Stimulated activated CD4-positive, alpha-beta T cell treated with anti-CD3 and anti-CD28 coated beads, Interleukin-12 subunit alpha, Interleukin-12 subunit beta, amount 100 ng/mL, for 48 hours (primary cell): ENCODE results near the gene WDTC1.

Source experiments
- DNase-seq, 3 donors: peaks; one replicate each; pipeline ENCODE4 v3.0.0-alpha.2; 2020; ENCODE audit warnings: low read depth in 2 of 3, low spot score in 1 of 3

Gene WDTC1

DNA sequence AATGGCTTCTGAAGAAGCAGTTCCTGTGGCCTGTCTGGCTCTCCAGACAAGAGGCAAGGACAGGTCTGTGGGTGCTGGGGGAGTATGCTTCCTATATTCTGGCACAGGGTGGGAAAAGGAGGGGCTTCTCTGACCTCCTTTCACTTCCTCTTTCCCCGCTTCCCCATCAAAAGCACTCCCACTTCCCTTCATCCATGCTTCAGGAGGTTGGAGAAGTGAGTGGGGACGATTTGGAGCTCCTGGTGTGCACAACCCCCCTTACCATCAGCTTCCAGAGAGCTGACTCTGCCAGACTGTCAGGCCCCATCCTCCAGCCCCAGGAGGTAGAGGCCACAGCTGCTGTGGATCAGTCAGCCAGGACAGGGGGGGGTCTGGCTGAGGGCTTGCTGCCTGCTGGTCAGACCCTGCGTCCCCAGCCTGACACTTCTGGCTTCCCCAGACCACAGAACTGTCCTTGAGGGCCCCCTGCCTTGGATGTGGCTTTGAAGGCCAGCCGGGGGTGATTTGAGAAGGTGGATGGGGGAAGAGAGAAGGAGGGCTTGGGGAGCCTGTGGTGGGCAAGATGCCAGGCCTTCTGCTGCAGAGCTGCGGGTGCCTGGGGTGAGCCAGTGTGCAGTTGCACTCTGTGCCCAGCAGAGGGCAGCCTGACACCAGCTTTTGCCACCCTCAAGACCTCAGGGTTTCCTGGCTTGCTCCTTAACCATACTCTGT, 66.1 kb downstream of the WDTC1 start:
- DNase-seq, result peak; percentile 54 to 70 (median 60)

DNA sequence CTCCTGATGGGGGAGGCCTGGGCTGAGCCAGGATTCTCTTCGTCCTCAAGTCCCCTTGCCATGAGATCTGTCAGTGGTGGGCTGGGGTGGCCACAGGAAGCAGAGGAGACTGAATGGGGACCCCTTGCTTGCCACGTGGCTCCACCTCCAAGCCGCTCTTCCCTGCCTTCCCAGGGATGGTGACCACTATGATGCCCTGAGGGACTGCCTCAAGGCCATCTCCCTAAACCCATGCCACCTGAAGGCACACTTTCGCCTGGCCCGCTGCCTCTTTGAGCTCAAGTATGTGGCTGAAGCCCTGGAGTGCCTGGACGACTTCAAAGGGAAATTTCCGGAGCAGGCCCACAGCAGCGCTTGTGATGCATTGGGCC, 66.6 kb downstream of the WDTC1 start:
- no peak for DNase-seq

DNA sequence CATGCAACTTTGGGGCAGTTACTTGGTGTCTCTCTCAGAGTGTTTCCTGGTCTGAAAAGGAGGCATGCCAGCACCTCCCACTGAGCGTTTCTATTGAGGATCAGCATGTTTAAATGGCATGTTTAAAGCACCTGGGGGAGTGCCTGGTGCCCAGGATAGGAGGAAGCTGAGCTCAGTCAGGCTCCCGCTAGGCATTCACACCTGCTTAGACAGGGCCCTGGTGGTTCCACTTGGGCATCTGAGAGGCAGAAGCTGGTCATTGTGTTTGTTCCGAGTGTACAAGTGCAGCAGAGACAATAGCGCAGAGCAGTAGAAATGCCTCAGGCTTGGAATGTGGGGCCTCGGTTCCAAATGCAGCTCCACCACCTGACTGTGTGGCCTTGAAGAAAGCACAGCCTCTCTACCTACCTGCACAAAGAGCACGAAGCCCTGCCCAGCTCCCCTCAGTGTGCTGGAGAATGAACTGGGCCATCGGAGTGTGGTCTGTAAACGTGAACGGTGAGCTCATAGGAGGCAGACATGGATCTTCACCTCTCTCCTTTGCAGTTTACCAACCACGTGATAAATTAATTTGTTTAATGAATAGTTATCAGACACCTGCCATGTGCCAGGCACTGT, 67.3 kb downstream of the WDTC1 start:
- no peak for DNase-seq

DNA sequence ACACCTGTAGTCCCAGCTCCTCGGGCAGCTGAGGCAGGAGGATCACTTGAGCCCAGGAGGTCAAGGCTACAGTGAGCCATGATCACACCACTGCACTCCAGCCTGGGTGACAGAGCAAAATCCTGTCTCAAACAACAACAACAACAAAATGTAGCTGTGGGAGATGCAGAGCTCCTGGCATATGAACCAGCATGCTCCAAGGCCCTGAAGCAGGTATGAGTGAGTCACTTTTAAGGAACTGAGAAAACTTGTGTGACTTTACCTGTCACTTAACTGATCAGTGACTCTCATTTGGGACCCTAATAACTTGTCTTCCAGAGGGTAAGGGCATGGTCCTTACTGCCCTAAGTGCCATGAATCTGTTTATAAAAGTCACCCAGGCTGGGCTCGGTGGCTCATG, 68.2 kb downstream of the WDTC1 start:
- DNase-seq, result no peak

DNA sequence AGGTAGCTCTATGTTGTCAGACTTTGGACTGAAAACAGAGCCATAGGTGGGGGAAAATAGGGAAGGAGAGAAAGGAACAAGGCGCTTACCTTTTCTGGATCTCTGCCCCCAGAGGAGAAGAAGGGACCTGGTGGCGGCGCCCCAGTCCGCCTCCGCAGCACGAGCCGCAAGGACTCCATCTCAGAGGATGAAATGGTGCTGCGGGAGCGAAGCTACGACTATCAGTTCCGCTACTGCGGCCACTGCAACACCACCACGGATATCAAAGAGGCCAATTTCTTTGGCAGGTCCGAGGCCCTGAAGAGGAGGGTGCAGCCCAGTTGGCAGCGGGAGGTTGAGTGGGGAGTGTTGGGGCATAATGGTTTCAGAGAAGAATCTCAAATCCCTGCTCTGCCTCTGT, 69.1 kb downstream of the WDTC1 start:
- DNase-seq, result no peak

DNA sequence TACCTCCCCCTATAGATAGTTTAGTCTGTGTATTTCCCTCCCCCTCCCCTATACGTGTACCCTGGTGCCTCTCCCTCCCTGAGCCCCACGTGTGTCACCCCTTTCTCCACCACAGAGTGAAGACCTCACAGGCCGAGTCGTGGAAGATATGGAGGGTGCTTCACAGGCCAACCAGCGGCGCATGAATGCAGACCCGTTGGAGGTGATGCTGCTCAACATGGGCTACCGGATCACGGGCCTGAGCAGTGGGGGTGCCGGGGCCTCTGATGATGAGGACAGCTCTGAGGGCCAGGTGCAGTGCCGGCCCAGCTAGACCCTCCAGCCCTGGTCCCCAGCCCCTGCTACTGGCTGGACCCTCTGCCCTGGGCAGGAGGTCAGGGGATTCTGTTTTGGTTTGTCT, 71.6 kb downstream of the WDTC1 start:
- DNase-seq, result no peak

DNA sequence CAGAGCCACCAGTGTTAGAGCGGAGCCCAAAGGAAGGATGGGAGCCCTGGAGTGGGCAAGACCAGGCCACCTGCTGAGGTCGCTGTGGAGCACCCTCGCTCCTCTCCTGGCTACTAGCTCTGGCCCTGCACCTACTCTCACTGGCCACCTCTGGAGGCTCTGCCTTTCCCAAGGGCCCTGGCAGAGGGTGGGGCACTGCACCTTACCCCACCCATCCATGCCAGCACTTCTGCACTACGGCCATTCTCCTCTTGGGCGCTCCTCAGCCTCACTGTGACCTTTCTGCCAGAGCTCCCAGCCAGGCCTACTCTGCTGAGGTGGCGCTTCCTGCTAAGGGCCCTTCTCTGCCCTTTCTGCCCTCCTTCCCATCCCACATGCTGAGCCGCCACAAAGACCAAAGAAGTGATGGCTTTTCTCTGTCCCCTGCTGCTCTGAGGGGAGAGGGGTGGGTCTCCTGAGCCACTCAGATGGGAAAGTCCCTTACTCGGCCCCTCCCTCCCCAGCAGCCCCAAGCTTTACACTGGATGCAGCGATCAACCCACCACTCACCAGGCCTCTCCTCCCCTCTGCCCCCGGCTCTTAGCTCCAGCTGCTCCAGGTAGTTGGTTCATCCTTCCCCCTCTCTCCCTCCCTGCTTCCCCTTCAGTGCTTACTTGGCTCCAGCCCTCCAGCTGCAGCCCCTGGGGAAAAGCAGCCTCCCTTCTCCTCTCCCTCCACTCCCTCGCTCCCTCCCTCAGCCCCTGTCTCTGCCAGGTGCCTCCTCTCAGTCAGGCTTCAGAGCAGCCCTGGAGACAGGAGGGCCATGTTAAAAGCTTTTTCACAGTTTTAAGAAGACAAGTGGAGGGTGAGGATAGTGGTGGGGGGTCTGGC, 72.7 kb downstream of the WDTC1 start:
- no peak for DNase-seq

DNA sequence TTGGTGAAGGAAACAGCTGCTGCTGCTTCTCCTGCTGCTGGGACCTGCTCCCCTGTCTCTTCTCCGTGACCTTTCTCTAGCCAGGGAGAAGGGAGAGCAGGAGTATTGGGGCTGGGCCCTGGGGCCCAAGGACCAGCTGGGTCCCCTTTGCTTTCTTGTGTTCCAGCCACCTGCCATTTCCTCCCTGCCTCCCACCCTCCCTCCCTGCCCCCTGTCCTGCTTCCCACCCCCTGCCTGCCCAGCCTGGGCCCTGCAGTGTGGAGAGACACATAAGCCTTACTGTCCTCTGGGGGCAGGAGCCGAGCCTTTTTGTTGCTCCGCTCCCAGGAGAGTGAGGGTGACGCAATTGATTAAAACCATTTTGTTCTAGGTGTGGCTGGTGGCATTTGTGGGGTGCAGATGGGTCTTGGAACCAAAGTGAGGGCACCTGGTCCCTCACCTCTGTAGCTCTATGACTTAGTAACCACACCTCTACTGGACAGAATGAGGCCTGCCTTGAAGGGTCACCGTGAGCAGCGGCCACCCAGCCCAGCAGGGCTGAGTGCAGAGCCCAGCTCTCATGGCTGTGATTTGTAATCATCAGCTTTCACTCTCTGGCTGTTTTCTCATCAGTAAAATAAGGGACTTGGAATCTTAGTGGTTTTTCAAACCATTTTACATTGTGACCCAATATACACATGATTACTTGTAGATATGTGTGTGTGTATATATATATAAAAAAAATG, 73.6 kb downstream of the WDTC1 start:
- DNase-seq, result no peak

DNA sequence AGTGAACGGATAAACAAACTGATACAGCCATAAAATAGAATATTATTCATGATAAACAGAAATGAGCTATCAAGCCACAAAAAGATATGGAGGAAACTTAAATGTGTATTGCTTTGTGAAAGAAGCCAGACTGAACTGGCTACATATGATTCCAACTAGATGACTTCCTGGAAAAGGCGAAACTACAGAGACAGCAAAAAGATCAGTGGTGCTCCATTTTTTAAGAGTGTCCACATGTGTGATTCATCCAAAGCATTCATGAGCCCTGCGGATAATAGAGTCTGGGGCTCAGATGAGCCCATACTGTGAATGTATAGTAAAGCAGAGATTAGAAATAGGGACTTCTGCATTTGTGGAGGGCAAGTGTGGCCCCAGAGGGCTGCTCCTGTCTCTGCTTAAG, 79.7 kb downstream of the WDTC1 start:
- DNase-seq, result no peak

DNA sequence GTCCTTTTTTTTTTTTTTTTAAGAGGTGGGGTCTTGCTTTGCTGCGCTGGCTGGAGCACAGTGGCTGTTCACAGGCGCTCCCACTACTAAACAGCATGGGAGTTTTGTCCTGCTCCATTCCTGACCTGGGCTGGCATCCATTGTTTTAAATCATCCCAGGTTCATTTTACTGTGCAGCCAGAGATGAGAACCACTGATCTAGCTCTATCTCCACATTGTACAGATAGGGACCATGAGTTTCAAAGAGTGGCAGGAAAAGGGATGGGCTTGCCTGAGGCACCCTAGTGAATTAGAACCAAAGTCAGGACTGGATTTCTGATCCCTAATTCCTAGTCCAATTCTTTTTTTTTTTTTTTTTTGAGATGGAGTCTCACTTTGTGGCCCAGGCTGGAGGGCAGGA, 80.3 kb downstream of the WDTC1 start:
- DNase-seq, result no peak

DNA sequence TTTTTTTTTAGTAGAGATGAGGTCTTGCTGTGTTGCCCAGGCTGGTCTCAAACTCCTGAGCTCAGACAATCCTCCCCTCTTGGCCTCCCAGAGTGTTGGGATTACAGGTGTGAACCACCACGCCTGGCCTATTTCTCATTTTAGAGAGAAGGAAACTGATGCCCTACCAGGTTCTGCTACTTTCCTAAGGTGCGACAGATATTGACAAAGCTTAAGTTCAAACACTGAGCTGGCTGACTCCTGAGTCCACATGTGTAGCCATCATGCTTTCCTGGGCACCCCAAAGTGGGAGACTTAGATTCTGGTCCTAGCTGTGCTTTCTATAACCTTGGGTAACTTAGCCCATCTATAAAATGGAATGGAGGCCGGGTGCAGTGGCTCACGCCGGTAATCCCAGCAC, 82.4 kb downstream of the WDTC1 start:
- DNase-seq, result no peak

DNA sequence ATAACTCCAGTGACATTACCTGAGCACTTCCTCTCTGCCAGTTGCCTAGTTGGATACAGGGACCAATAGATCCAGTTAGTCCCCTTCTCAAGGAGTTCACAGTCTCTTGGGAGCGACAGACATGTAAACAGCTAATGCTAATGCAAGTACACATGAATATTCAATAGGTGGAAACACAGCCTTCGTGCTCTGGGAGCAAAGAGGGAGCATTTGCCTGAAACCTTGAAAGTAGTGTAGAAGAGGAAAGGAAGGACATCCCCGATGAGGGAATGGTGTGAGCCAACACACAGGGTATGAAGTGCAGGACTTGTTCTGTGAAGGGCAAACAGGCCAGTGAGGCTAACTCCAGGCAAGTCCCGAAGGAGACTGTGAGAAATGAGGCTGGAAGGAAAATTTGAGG, 83.7 kb downstream of the WDTC1 start:
- no peak for DNase-seq

DNA sequence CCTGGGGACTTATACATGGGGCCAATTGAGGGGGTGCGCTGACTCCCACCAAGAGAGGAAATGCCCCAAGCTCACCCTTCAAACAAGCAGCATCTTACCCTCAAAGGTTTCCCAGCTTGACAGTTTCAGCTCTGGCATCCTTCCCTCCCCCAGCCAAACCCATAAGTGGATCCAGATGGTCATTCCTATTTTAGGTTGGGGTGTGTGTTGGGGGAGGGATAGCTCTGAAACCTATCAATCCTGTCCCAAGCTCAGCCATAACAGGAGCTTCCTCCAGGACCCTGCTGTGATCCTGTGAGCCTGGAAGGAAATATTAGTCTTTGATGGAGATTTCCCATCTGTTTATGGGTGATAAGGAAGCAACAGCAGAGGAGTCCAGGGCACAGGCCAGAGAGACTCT, 84.2 kb downstream of the WDTC1 start:
- no peak for DNase-seq

DNA sequence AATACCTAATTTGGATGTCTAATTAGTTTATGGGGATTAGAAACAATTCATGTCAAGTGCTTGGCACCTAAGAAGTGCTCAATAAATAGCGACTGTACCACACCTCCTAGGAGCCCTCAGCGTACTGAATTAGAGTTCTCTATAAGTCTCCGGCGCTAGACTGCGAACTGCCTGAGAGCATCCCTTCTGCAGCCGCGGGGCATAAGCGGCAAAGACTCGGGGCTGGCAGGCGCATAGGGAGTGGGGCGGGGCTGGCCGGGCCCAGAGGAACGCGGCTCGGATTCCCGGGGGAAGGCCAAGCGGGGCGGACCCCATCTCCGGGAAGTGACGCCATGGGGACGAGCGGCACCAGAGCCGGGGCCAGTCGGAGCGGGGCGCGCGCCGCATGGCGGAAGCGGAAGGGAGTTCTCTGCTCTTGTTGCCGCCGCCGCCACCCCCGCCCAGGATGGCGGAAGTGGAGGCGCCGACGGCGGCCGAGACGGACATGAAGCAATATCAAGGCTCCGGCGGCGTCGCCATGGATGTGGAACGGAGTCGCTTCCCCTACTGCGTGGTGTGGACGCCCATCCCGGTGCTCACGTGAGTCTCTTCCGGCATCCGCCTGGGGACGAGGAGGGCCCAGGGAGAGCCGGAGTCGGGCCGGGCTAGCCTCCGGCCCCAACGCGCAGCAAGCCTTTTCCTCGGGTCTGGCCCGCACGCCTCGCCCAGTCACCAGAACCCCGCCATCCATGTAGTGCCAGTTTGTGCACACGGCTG, 87.6 kb downstream of the WDTC1 start, which contains the start of gene TMEM222:
Gene TMEM222, plus strand, starts transcription at position 351 of the 756 bp plus-strand sequence. Its CDS starts 35 bp downstream, at position 386.
- peak; percentile 92 to 97 (median 96) for DNase-seq

DNA sequence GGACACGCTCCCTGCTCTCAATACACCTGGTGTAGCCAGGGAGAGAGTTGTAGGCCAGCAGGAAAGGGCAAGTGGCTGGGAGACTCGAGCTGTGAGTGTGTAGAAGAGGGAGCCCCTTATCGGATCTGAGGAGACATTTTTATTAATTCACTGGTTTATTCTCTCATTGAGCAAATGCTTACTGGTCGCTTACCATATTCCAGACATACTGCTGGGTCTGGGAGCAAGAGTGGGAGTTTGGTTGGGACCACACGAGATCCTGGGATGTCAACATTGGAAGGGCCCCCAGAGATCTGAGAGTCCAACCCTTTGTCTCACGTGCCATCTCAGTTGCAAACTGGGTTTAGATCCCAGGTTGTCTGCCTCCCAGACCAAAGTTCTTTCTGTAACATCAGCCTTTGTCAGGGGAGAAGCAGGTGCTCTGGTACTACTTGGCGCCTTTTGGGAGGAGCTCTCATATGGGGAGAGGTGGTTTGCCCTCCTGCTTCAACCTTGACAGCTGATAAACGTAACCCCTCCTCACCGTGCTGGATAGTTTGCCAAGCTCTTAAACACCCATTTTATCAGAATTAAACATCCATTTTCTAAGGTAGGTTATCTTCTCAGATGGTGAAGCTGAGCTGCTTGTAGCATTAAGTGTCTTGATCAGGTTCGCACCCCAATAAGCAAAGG, 88.3 kb downstream of the WDTC1 start:
- DNase-seq, result no peak

DNA sequence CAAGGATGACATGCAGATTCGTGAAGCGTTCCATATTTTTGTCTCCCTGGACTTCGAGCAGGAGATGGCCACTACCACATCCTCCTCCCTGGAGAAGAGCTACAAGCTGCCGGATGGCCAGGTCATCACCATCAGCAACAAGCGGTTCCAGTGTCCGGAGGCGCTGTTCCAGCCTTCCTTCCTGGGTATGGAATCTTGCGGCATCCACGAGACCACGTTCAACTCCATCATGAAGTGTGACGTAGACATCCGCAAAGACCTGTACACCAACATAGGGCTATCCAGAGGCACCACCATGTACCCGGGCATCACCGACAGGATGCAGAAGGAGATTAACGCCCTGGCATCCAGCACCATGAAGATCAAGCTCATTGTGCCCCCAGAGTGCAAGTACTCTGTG, 90.9 kb downstream of the WDTC1 start:
- DNase-seq, result no peak

DNA sequence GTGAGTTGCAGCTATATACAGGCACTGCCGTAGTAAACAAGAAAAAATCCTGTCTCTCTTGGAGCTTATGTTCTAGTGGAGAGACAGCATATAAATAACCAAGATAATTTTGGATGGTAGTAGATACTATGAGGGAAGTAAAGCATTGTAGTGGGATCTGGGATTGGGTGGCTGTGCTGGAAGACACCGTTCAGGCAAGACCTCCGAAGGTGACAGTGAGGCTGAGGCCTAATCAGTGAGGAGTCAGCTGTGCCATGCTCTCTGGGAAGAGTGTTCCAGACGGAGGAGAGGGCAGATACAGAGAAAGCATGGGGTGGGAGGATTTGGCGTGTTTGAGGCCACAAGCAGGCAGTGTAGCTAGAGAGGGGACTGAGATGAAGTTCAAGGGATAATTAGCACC, 93.5 kb downstream of the WDTC1 start:
- no peak for DNase-seq

DNA sequence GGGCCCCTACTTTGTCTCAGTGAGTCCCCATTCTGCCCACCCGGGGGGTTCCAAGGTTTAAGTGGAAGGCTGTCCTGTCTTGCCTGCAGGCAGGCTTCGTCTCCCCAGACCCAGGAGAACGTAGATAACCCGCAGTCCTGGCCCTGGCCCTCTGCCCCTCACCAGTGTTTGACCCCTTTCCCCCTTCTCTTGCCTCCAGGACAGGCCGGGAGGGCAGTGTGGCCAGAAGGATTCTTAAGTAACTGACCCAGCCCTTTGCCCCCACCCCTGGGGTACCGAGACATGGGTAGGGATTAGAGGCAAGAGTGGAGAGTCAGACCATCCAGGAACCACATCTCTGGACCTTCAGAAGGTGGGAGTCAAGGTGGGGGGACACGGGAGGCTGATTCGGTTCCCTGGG, 96.4 kb downstream of the WDTC1 start:
- no peak for DNase-seq

DNA sequence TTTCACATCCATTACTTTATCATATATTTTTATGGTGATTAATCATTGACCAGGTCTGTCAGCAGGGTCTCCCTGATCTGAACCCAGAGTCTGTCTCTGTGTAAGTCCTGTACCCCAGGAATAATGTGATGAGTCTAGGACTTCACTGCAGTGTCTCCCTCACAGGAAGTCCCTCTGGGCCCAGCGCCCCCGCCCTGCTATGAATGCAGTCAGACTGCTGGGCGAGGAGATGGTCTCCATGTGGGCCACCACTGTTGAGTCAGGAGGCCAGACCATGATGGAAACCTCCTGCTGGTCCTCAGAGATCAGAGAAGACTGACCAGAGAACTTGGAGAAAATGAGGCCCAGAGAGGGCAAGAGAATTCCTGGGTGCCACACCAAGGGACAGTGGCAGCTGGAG, 97.0 kb downstream of the WDTC1 start:
- no peak for DNase-seq

DNA sequence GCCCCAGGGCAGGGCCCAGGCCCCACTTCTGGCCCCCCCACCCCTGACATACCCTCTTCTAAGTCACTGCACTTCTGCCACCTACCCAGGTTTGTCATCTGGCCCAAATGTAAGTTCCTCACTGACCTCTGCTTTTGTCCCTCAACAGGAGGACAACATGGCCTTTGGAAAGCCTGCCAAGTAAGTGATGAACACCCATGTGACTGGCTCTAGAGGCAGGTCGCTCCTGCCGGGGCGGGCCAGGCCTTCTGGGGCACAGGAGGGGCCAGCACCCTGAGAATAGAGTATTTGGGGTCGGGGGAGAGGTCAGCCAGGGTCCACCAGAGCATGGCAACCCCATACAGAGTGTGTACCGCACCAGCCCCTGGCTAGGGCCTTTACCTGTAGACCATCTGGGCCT, 97.5 kb downstream of the WDTC1 start:
- DNase-seq, result no peak
